NOMO-1 (cell line): Measurements from ENCODE around the gene ZXDC.

Experiments used
- DNase-seq, 2 experiments: peaks; one replicate each; lab custom pipeline; 2025; ENCODE audit not compliant: unreplicated experiment in 2 of 2; lab: John Stamatoyannopoulos, UW

Gene ZXDC

DNA sequence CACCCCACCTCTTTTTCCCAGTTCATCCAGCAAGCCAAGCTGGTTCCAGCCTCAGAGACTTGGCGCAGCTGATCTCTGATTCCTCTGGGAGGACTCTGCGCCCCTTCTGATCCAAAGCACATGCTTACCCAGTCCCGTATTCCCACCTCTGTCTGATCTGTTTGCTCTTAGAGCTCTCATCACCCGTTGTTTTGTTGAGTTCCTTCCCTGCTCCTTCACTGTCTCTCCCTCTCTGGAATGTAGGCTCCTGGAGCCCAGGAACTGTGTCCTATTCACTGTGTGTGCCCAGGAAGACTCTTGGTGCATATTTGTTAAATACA lies 1.3 kb upstream of the ZXDC start:
- no peak for DNase-seq

DNA sequence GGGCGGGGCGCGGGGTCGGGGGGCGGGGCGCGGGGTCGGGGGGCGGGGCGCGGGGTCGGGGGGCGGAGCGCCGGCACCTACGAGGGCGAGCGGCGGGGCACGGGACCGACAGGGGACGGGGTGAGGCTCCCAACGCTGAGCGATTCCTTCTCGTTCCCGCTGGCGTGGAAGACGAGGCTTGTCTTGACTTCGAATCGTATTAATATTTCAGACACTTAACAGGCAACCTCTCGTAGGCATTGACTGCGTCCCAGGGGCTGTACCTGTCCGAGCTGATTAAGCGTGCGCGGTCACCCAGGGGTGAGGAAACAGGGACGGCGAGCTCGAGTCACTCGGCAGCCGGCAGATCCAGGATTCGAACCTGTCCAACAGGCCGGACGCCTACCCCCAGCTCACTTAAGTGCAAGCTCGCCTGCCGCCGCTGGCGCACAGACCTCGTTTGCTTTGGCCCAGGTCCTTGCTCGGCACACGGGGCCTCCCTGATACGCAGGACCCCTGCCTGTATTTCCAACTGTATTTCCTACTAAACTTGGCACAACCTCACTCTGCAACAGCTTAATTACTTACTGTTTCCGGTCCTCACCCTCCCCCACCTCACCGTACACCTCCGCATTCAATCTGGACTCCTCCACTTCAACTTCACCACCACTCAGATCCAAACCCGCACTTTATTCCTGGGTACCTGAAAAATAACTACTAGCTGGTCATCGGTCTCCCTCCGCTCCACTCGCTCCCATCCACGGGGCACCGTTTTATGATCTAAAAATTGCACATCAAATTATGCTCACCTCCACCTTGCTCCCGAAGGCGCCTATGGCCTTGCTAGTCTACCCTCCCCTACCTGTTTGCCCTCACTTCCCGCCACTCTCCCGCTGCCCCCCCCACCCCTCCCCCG lies 722 bp upstream of the ZXDC start:
- peak; percentile 36 to 53 for DNase-seq

DNA sequence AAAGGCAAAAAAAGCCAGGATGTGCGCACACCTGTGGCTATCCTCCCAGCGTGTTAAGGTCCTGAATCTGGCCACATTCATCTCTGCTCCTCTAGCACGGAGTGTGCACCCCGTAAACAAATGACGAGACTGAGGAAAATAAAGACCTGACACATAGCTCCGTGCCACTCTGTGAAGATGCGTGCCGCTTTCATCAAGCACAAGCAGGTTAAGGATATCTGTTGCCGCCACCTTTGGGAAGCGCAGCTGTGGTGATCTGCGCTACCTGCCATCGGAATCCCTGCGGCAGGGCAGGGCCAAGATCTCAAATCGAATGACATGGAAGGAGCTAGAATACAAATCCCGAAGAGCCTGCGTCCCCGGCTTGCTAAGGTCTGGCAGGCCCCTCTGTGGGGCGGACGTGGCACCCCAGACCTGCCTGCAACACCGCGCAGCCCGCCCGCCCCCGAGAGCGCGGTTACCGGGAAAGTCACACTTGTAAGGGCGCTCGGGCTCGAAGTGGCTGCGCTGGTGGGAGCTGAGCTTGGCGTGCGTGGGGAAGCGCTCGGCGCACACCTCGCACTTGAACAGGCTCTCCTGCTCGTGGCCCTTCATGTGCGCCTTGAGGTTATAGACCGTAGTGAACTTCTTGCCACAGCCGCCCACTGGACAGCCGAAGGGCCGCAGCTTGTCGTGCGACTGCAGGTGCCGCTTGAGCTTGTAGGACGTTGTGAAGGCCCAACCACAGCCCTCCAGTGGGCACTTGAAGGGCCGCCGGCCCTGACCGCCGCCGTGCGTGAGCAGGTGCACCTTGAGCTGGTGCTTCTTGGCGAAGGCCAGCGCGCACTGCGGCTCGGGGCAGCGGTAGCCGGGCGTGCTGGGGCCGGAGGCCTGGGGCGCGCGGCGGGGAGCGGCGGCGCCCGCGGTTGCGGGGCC lies 936 bp downstream of the ZXDC start:
- peak; percentile 22 to 50 for DNase-seq

DNA sequence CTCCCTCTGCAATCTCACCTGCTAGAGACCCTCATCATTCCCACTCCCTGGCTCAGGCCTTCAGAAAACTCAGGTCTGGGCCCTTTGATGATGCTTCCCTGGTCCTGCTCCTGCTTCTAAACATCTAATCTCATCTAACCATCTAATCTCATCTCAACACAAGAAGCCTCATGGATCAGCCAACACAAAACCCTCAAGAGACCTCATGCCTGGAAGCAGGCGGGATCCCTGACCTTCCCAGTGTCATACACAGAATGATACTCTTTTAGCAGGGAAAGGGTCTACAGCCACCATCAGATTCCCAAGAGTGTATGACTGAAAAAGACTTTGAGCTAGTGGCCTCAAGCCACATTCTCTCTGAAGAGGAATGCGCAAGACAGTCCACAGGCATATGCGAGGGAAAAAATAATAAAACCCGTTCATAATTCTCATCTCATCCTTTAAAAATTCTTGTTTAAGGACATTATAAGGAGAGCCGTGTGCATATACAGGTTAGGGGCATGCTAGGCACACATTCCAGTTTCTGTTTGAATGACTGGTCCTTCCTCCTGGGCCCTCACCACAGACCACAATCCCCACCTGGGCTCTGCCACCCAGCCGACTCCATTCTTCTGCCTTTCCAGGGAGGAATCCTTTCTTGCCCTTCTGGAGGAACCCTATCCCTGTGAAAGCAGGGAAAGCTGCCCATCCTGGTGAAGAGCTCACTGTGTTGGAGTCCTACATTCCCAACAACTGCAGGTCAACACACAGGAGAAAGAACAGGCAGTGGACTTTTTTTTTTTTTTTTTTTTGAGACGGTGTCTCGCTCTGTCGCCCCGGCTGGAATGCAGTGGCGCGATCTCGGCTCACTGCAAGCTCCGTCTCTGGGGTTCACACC lies 2.2 kb downstream of the ZXDC start:
- peak in 1 of 2 experiments; percentile 17 for DNase-seq

DNA sequence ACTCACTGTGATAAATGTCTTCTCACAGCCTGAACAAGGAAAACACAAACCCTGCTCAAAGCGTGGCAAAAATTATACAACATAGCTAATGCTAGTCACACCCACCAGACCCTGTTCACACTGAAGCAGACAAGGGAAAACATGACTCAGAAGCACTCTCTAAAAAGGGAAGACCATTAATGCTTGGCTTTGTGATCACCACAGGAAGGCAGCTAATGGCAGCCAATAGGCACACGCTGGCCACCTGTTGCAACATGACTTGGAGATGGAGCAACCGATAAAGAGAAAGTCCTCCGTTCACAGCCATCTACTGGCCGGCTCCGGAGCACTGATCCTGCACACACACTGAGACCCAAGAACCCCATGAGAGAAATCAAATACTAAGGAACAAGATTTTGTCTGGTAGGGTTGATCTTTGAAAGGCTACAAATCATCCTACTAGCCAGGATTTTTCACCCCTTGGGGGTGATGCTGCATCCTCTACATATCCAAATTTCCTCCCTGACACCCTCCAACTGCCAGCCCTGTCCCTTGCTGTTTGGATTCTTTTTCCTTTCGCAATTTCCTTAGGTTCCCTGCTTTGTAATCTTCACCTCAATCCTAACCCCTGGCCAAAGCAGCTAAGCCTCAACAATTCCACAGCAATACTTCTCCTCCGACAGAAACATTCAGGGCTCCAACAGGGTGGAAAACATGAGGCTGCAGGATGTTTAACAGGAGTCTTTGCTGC lies 3.2 kb downstream of the ZXDC start:
- DNase-seq: peak; percentile 95 to 100

DNA sequence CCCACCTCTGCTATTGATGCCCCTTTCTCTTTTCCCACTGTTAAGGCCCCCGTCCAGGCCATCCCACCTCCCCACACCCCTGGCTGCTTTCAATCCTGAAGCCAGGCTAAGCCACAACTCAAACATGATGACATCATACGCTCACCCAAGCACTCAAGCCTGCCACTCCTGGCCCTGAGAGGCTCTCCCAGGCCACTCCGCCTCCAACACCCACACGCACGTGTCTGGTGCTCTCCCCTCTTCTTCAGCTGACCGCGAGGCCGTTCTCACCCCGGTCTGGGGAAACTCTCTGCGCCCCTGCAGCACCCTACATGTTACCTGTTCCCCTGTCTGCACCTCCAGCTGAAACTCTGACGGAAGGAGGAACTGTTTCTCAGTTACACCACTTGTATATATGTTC lies 6.2 kb downstream of the ZXDC start:
- DNase-seq: no peak

DNA sequence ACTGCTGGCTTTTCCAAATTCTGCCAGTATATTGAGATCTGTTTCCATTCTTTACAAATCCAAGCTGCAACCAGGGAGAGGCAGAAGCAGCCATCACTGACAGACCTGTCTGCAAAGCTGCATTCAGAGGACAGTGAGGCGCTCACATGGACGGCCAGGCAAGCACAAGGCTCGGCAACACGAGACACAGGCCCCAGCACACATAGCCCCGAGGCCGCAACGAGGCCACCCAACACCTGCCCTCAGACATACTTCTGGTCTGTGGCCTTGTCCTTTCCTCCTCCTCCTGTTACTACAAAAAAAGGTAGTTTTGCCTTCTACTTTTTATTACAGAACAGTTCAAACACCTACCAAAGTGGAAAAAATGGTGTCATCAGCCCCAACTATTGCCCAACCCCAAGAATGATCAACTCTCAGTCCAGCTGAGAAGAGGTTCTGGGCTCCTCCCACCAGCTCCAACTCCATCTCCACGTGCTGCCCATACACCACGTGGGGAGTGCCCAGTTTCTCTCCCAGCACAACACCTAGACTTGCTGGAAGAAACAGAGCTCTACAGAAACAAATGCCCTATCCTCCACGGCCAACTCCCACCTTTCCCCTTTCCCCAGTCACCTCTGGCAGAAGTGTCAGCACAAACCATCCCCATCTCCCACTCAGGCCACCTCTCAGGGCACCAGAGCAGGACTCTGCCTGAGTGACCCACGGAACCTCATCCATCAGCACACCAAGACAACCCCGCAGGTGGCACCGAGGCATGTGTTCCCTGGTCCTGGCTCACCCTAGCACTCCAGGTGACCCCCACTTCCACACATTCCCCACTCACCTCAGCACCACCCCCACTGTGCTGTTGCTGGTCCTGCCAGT lies 7.4 kb downstream of the ZXDC start:
- DNase-seq: peak; percentile 20 to 46

DNA sequence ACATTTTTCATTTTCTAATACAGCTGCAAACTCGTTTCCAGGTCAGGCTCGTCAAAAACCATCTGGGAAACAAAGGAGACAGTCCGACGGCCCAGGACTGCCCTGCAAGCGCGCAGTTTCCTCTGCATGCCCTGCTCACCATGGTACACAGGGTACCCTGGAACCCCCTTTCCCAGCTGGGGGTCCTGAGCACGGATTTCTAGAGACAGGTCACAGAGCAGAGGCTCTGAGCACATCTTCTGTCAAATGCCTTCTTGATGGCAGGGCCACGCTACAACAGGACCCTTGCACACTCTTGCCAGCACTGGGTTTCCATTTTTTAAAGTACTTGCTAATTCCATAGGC lies 8.1 kb downstream of the ZXDC start:
- DNase-seq: no peak

DNA sequence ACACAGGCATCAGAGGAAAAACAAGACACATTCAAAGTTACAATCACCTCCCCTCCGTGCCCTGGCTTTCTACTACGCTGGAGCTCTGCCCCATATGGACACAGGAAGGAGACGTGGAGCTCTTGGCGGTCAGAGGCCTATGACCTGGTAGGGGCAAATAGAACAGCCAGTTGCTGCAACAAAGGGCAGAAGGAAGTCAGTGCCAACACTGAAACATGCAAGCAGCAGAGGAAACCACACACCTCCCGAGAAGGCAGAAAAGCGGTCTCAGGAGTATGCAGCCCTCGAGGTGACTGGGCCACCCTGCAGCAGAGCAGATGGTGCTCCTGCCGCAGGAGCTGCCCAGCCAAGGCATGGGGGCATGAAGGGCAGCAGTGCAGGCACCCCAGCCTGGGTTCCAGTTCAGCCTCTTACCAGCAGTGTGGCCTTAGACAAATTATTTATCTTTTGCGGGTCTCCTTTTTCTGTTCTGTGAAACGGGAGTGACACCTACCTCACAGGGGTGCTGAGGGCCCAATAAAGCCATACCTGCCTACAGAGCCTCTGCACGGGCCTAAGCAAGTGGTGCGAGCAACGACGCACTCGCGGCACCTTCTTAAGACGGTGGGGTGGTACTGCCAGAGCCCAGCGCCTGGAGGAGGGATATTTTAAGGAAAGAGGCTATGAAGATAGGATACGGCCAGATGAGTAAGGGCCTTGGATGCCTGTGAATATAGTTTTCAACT lies 8.6 kb downstream of the ZXDC start:
- peak in 1 of 2 experiments; percentile 9 for DNase-seq

DNA sequence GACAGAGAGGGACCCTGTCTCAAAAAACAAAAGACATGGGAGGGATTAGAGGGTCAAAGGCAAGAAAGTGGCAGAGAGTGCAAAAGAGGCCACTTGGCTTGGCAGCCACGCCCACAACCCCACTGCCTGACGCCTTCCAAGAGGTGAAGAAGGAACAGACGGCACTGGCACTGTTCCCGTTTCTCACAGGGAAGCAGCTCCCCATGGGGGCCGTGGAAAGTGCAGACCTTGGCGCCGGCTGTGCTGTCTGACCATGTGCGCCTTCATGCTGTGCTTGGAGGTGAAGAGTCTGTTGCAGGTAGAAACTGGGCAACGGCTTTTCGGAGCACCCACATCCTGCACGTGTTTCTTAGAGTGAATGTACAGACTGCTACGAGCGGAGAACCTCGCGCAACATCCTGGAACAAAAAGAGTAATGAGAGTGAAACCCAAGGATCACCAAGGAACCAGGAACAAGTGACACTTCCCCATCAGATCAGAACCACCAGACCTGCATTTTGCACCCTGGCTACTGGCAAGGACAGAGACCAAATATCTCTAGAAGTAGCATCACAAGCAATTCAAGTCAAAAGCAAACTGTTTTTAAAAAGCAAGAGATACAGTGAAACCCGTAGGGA lies 9.7 kb downstream of the ZXDC start:
- DNase-seq: peak; percentile 19 to 56

DNA sequence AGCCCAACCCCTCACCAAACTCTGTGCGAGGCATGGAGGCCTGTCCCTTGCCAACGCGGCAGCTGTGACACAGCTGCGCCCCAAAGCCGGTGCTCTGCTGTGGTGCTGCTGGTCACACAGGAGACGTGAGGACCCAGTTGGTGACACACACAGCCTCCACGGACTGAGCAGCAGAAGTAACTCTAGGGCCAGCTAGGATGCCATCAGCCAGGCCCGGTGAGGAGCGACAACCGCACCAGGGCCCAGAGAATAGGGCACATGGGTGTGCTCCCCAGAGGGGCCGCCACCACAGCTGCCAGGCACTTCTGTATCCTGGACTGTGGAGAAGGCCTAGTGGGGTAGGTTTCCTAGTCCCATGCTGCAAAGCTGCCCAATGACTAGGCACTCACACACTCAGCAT lies 10.7 kb downstream of the ZXDC start:
- DNase-seq: no peak

DNA sequence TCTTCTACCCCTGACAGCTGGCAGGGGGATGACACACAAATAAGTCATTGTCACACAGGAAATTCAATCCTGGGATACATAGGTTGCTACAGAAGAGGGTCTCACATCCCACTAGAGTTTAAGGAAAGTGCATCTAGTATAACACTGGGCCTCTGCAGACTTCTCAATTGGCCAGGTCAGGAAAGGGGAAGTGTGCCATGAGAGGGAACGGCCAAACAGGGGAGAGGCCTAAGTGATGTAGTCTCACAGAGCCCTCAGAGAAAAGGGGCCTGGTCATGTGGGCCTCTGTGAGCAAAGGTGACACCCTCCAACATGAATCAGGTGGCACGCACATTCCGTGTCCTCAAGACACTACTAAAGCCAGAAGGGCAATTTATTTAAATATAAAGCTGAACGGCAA lies 11.2 kb downstream of the ZXDC start:
- DNase-seq: peak; percentile 32 to 65

DNA sequence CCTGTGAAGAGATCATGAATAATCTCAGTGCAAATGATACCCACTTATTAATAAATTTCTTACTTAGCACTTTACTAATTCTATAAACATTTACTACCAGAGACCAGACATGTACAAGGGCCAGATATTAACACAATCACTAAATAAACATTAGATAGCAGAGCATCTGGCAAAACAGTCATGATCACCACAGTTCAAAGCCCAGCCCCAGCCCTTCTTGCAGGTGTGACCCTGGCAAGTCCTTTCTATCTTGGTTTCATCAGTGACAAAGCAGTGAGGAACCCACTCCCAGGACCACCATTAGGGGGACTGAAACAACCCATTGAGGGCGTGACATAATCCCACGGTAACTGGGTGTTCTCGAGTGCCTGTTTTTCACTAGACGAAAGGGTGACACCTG lies 11.6 kb downstream of the ZXDC start:
- no peak for DNase-seq

DNA sequence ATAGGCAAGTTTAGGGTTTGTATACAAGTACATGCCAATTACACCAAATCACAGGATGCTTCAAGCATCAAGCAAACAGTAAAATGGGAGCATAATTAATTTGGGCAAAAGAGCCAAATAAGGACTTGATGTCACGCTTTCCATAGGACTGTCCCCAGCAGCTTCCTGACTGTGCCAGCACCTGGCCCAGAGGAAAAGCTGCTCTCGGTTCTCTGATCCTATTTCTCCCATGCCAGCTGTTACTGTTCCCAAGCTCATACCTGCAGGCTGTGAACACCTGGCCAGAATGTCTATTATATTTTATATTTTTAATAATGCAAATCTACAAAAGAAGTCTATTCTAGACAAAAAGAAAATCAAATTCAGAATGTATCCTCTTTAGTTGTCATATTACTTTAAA lies 12.2 kb downstream of the ZXDC start:
- no peak for DNase-seq

DNA sequence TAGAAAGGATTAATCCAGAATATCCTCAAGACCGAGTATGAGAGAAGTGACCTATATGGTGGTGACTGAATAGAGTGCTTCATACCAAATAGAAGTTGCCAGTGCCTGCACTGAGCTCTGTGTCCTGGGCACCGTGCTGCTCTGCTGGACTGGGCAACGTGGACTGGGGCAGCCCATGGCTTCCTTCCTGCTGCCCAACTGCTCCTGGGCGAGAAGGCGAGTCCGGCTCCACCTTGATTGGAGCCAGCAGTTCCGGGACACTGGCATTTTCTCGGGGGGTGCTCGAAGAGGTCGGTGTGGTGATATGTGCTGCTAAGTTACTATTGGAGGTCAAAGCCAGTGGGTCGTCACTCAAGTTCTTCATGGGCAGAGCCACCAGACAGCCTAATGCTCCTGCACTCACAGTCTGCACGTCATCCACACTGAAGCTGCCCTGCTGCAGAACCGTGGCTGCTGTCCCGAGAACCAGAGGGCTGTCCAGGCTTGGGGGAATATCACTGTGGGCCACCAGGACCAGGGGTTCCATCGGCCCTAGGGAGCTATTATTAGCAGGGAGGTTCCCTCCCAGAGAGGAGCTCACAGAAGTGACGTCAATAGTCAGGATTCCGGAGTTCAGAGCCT lies 14.1 kb downstream of the ZXDC start:
- DNase-seq: no peak

DNA sequence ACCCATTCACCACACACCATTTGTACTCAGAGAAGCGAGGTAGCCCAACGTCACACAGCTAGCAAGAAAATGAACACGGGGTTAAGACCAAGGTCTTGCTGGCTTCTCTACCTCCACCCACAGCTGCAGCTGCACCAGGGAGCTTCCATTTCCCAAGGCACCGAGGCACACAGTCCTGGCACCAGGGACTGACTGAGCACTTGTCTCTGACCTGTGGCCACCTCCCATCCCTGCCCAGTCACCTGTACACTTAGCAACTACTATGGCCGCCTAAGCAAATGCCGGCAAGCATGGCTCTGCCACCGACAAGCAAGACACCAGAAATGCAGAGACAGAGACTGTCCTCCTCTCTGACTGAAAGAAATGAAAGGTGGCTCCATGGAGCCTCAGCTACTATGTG lies 15.3 kb downstream of the ZXDC start:
- DNase-seq: no peak

DNA sequence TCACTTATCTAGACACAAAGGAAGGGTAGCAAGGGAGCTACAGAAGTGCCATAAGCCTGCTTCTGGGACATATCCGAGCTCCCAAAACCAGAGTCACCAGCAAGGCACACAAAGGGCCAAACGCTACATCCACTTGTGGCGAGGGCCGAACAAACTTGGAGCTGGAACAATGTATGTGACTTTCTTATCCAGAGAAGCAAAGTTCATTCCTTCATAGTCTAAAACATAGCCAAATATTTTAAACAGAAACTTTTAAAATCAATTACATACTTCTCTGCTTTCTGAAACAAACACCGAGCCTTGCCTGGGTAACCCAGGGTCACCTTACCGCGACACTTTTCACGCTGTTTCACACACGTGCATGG lies 15.9 kb downstream of the ZXDC start:
- DNase-seq: no peak
